Retinal pigment epithelial cell (primary cell): ENCODE results near the gene PAX7.

Experiments
- DNase-seq: peaks from one replicate; pipeline ENCODE4 v3.0.0-alpha.2; 2010; ENCODE audit warnings: low read depth
- H3K4me3 ChIP-seq: 2 replicates; pipeline ENCODE4 v1.5.1; 2011; ENCODE audit warnings: mild to moderate bottlenecking, low read length, control low read depth, moderate library complexity
- TF ChIP-seq, protein P1 (sequence below): conservative IDR thresholded peaks from 2 replicates; pipeline ENCODE4 v1.5.1; 2011; ENCODE audit warnings: low read depth, low read length, control low read depth, inconsistent platforms

The PAX7 gene

DNA sequence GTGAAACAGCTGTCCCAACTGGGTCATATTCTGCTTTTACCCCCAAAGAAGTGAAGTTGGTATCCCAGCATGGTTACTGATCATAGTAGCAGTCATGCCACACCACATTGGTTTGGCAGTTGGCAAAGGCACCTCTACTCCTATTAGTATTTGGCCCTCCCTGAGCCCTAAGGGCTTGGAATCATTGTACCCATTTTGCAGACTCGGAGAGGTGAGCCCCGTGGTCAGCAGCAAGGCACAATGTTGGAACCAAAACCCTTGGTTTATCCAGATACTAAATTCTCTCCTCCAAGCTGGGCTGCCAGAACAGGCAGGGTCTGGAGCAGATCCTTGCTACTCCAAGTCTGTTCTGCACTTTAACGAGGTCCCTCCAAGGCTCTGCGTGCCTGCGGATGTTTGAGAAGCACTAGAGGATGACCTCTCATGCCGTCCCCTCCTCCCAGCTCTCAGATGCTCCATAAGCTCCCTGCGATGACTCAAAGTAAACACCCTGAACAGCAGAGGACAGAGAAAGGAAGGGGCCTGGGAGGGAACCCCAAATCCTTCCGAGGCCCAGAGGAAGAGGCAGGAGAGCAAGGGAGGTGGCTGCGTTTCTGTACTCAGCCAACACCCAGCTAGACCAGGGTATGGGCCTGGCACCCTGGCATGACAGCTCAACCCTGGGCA is 89.3 kb downstream of the PAX7 start:
- H3K4me3 ChIP-seq = no peak overlapping the region
- DNase-seq = no peak
- TF ChIP-seq, protein P1, sequence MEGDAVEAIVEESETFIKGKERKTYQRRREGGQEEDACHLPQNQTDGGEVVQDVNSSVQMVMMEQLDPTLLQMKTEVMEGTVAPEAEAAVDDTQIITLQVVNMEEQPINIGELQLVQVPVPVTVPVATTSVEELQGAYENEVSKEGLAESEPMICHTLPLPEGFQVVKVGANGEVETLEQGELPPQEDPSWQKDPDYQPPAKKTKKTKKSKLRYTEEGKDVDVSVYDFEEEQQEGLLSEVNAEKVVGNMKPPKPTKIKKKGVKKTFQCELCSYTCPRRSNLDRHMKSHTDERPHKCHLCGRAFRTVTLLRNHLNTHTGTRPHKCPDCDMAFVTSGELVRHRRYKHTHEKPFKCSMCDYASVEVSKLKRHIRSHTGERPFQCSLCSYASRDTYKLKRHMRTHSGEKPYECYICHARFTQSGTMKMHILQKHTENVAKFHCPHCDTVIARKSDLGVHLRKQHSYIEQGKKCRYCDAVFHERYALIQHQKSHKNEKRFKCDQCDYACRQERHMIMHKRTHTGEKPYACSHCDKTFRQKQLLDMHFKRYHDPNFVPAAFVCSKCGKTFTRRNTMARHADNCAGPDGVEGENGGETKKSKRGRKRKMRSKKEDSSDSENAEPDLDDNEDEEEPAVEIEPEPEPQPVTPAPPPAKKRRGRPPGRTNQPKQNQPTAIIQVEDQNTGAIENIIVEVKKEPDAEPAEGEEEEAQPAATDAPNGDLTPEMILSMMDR = no peak

DNA sequence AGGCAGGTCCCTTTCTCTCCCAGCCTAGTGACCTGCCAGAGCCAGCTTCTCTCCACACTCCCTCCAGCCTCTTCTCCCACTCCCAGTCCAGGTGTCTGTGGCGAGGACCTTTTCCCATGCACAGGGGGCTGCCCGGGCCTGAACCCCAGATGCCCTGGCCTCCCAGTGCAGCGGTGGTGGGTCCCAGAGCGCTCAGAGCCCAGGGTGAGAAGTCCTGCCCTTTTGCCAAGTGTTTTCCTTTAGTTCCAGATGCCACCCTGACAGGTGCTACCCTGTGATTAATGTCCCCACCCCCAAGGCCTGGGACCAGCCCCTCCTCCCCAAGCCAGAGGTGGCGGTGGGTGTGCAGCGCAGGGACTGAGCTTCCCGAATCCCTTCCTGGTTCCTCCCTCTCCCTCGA is 90.4 kb downstream of the PAX7 start:
- H3K4me3 ChIP-seq = no peak overlapping the region
- TF ChIP-seq, protein P1 = no peak
- DNase-seq = no peak

DNA sequence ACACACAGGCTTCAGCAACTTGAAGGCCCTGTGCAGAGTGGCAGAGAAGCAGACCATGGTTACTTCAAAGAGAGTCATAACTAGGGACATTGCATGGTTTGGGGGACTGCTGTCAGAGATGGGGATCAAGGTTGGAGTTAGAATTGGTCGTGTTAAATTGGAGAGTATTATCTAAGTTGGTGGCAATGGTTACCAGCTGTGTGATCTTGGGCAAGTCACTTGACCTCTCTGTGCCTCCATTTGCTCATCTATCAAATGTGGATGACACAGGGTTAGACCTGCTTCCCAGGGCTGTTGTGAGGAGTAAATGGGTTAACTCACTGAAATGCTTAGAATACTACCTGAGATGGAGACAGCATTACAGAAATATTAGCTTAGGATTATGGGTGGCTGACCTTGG is 91.1 kb downstream of the PAX7 start:
- no peak overlapping the region for H3K4me3 ChIP-seq
- no peak for DNase-seq
- TF ChIP-seq, protein P1 = no peak

DNA sequence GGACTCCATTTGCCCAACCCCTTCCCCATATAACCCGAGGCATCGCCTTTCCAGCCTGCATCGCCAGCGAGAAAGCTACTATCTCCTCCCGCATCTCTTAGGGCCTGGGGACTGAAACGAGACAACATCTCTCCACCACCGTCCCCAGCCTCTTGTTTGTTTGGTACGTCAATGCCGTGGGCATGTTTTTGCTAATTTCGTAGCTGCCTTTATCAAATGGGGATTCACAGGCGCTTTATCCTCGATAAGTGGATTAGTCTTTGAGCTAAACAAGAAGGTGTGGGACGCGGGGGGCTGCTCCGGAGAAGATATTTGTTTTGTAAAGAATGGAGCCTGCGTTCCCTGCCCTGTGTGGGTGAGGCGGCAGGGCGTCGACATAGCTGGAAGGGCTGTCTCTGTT is 91.6 kb downstream of the PAX7 start:
- DNase-seq = no peak
- TF ChIP-seq, protein P1 = no peak
- no peak overlapping the region for H3K4me3 ChIP-seq

DNA sequence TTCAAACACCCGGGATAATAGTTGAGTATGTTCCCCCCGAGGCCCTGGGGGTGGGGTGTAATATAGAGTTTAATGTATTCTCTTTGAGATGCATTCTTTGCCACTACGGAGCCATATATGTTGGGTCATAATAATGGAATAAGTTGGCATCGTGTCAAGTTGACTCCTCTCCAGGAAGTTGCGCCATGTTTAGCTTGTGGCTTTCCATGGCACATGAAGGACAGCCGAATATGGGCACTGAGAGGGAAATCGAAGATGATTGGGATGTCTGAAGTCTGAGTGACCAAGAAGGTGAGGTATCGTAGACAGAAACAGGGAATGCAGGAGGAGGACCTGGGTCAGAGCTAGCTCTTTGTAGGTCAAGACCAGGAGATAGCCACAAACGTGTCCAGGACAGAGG is 92.6 kb downstream of the PAX7 start:
- no peak for DNase-seq
- TF ChIP-seq, protein P1 = no peak
- H3K4me3 ChIP-seq = no peak overlapping the region

DNA sequence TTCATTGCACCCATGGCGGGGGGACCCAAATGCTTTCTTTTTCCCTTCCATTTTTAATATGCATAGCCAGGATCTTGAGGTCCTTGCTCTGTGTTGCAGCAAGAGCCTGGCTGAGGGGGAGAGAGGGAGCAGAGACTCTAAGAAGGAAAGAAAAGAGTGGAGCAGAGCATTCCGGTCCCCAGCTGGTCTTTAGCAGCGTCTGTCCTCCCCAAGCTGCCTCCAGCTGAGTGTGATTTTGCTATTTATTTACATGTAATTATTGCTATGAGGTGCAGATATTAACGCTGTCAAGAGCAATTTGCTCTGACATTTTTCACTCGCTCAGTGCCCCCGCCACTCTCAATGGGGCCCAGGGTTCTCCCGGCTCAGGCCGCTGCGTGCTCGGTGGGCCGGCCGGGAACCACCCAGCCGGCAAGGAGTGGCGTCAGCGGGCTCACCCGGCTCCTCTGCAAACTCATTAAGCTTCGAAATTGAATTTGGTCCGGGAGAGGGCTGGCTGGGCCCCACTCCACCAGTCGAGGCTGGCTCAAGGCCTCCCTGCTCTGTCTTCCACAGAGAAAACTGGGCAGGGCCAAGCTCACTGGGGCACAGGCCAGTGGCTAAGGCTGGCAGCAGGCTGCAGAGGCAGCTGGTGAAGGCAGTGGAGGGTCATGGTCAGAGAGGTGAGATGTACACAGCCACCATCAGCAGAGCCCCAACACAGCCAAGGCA is 93.2 kb downstream of the PAX7 start:
- no peak for DNase-seq
- no peak overlapping the region for H3K4me3 ChIP-seq
- TF ChIP-seq, protein P1 = no peak

DNA sequence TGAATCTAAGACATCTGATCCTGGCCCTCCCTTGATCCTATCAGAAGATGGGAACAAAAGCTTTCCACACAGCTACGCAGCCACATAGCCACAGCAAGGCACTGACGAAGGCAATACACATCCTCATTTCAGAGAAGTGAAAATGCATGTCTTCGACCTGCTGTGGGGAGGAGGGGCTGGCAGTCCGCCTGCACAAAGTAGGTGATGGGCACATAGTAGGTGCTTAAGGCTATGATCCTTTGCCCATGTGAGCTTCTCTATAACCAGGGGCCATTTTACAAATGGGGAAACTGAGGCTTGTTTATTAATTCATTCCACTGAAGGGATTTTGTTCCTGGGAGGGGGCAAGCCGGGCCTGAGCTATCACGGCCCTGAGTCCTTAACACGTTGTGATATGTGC is 94.2 kb downstream of the PAX7 start:
- TF ChIP-seq, protein P1 = no peak
- DNase-seq = no peak
- no peak overlapping the region for H3K4me3 ChIP-seq
